Activated CD8-positive, alpha-beta memory T cell treated with anti-CD3 and anti-CD28 coated beads, Interleukin-2, amount 50 U/mL, for 48 hours (primary cell): ENCODE results near the gene ABCA2.

Experiments
- DNase-seq: peaks from one replicate; pipeline ENCODE4 v3.0.0-alpha.2; 2020

Gene ABCA2

GRCh38 chr9:137030538-137031527, 2.8 kb upstream of the ABCA2 start:
- peak; percentile 75 for DNase-seq

- DNase-seq, result no peak
Measured at GRCh38 chr9:137030006-137030405, 2.0 kb upstream of the ABCA2 start.

GRCh38 chr9:137029058-137029936, 1.3 kb upstream of the ABCA2 start:
- peak; percentile 93 for DNase-seq

GRCh38 chr9:137028263-137029057, 423 bp upstream of the ABCA2 start:
- DNase-seq, result peak; percentile 84

- no peak for DNase-seq
Measured at GRCh38 chr9:137026828-137027227, 1.2 kb downstream of the ABCA2 start.

GRCh38 chr9:137026384-137026783, 1.7 kb downstream of the ABCA2 start:
- DNase-seq, result no peak

- DNase-seq, result no peak
Measured at GRCh38 chr9:137025517-137025966, 2.5 kb downstream of the ABCA2 start.

- no peak for DNase-seq
Measured at GRCh38 chr9:137023583-137023991, 4.5 kb downstream of the ABCA2 start.

- no peak for DNase-seq
Measured at GRCh38 chr9:137023157-137023556, 4.9 kb downstream of the ABCA2 start.

- DNase-seq, result no peak
Measured at GRCh38 chr9:137022662-137023008, 5.4 kb downstream of the ABCA2 start.

- DNase-seq, result peak; percentile 89
Measured at GRCh38 chr9:137021979-137022661, 5.9 kb downstream of the ABCA2 start.

GRCh38 chr9:137021568-137021978, 6.5 kb downstream of the ABCA2 start:
- DNase-seq, result no peak

- DNase-seq, result no peak
Measured at GRCh38 chr9:137020771-137021567, 7.1 kb downstream of the ABCA2 start.

- no peak for DNase-seq
Measured at GRCh38 chr9:137019891-137020683, 8.0 kb downstream of the ABCA2 start.

GRCh38 chr9:137018761-137019559, 9.1 kb downstream of the ABCA2 start:
- DNase-seq, result no peak

- no peak for DNase-seq
Measured at GRCh38 chr9:137017791-137018497, 10.1 kb downstream of the ABCA2 start.

- no peak for DNase-seq
Measured at GRCh38 chr9:137017071-137017470, 11.0 kb downstream of the ABCA2 start.

- no peak for DNase-seq
Measured at GRCh38 chr9:137016436-137016835, 11.6 kb downstream of the ABCA2 start.

GRCh38 chr9:137015976-137016375, 12.1 kb downstream of the ABCA2 start:
- DNase-seq, result no peak
